B cell (primary cell): Measurements from ENCODE around the gene ATP1B3. TPM values are rescaled to one million over a fixed set of nuclear protein-coding genes. Genes with fewer than 3 reads are reported as not detected.

Experiments used
- ATAC-seq: fragments of 200-7000 bp; cut with Tn5 transposase; one replicate; pipeline ENCODE4 v1.10.0; 2021; ENCODE audit warnings: low read depth, mild to moderate bottlenecking, moderate number of reproducible peaks, moderate library complexity
- CTCF ChIA-PET: fragments of 350-600 bp; sonication (Branson Sonifier 250); formaldehyde crosslinking; loops from one replicate; lab custom pipeline; 2021; ENCODE audit warnings: antibody characterized with exemption, inconsistent platforms; lab: Charles Lee
- POLR2A ChIA-PET: fragments of 350-600 bp; sonication (Branson Sonifier 250); formaldehyde crosslinking; loops from one replicate; lab custom pipeline; 2021; ENCODE audit warnings: antibody characterized with exemption; lab: Charles Lee
- DNase-seq: peaks from one replicate; pipeline ENCODE4 v3.0.0; 2013
- H2AFZ ChIP-seq: 2 replicates; pipeline ENCODE4 v1.6.1; 2012; ENCODE audit warnings: mild to moderate bottlenecking, low read depth, low read length; ENCODE audit not compliant: insufficient read depth, poor library complexity, severe bottlenecking
- H3K27ac ChIP-seq, 2 donors: 1 replicate in 1 of 2; 2 replicates in 1 of 2; pipeline ENCODE4 v1.5.1; 2012 to 2013; ENCODE audit warnings: low read length in 2 of 2, mild to moderate bottlenecking in 2 of 2, moderate library complexity in 1 of 2
- H3K27me3 ChIP-seq, 4 experiments: fragments of 200-600 bp in 1 of 4; sonication (generic) in 1 of 4; replicated peaks in 1 of 4; 1 replicate in 2 of 4; 2 replicates in 2 of 4; pipeline versions ENCODE4 v1.6.1 to v1.7.0; 2013 to 2016; ENCODE audit warnings: low read length in 3 of 4, mild to moderate bottlenecking in 2 of 4, mixed read lengths in 1 of 4, moderate library complexity in 1 of 4; ENCODE audit not compliant: insufficient read depth in 4 of 4, control insufficient read depth in 3 of 4; ENCODE audit errors: control extremely low read depth in 1 of 4
- H3K36me3 ChIP-seq, 2 experiments: replicated peaks in 1 of 2; 1 replicate in 1 of 2; 2 replicates in 1 of 2; pipeline versions ENCODE4 v1.6.1 to v1.7.1; 2013; ENCODE audit warnings: low read length in 1 of 2; ENCODE audit not compliant: insufficient read depth in 2 of 2, control insufficient read depth in 1 of 2; ENCODE audit errors: control extremely low read depth in 1 of 2, extremely low read depth in 1 of 2
- H3K4me1 ChIP-seq, 2 donors: fragments of 200-600 bp in 1 of 2; sonication (generic) in 1 of 2; 1 replicate in 1 of 2; 2 replicates in 1 of 2; pipeline versions ENCODE4 v1.5.1 to v1.6.1; 2013 to 2017; ENCODE audit warnings: low read length in 2 of 2; ENCODE audit not compliant: control insufficient read depth in 2 of 2, insufficient read depth in 2 of 2
- H3K4me2 ChIP-seq: replicated peaks from 2 replicates; pipeline ENCODE3; 2012; ENCODE audit warnings: mild to moderate bottlenecking, low read depth, low read length; ENCODE audit not compliant: poor library complexity, severe bottlenecking
- H3K4me3 ChIP-seq, 5 experiments: fragments of 200-600 bp in 1 of 5; sonication (generic) in 1 of 5; 1 replicate in 3 of 5; 2 replicates in 2 of 5; pipeline versions ENCODE4 v1.5.1 to v1.7.0; 2011 to 2016; ENCODE audit warnings: low read length in 4 of 5, mild to moderate bottlenecking in 4 of 5, low read depth in 2 of 5, control low read depth in 1 of 5, moderate library complexity in 1 of 5; ENCODE audit not compliant: insufficient read depth in 1 of 5; ENCODE audit errors: control extremely low read depth in 1 of 5, extremely low read depth in 1 of 5
- H3K79me2 ChIP-seq: fragments of 200-600 bp; sonication (generic); one replicate; pipeline ENCODE4 v1.6.0; 2016; ENCODE audit warnings: low read length; ENCODE audit not compliant: control insufficient read depth, insufficient read depth
- H3K9ac ChIP-seq: fragments of 200-600 bp; sonication (generic); 2 replicates; pipeline ENCODE4 v1.6.1; 2017; ENCODE audit warnings: mild to moderate bottlenecking, low read length, moderate library complexity
- H3K9me3 ChIP-seq, 3 donors: one replicate each; pipeline versions ENCODE4 v1.6.1 to v1.7.1; 2013; ENCODE audit warnings: low read length in 2 of 3; ENCODE audit not compliant: control insufficient read depth in 2 of 3, insufficient read depth in 1 of 3; ENCODE audit errors: control extremely low read depth in 1 of 3
- H4K20me1 ChIP-seq: 2 replicates; pipeline ENCODE4 v1.6.0; 2012; ENCODE audit warnings: mild to moderate bottlenecking, low read length; ENCODE audit not compliant: insufficient read depth, control insufficient read depth, poor library complexity, severe bottlenecking
- H3K27ac Mint-ChIP-seq: one replicate; pipeline ENCODE4 v1.8.0; 2021; ENCODE audit warnings: mixed read lengths
- H3K27me3 Mint-ChIP-seq: one replicate; pipeline ENCODE4 v1.8.0; 2021; ENCODE audit warnings: mixed read lengths
- H3K4me1 Mint-ChIP-seq: one replicate; pipeline ENCODE4 v1.8.0; 2021; ENCODE audit warnings: mixed read lengths
- H3K4me3 Mint-ChIP-seq: one replicate; pipeline ENCODE4 v1.8.0; 2021; ENCODE audit warnings: mixed read lengths
- H3K9me3 Mint-ChIP-seq: one replicate; pipeline ENCODE4 v1.8.0; 2022; ENCODE audit warnings: mixed read lengths; ENCODE audit not compliant: insufficient read depth
- CTCF ChIP-seq: fragments of 200-600 bp; IDR thresholded peaks from one replicate; pipeline ENCODE4 v1.8.0; 2022; ENCODE audit warnings: antibody characterized with exemption, mild to moderate bottlenecking
- EZH2 ChIP-seq: IDR thresholded peaks from 2 replicates; pipeline ENCODE4 v1.6.1; 2012; ENCODE audit warnings: borderline replicate concordance, low read depth, mild to moderate bottlenecking, moderate library complexity, low read length; ENCODE audit not compliant: insufficient read depth, poor library complexity, severe bottlenecking
- WGBS: methylation state at CpG from one replicate; pipeline ENCODE4 v1.1.5; 2013; ENCODE audit warnings: missing lambda C conversion rate; ENCODE audit not compliant: insufficient coverage; 5-methylcytosine and 5-hydroxymethylcytosine counted together
- intact Hi-C: fragments of 100-400 bp; cut with micrococcal nuclease; formaldehyde crosslinking; loops from one replicate; pipeline ENCODE4 v1.10.0; 2022
- polyA plus RNA-seq: library from polyadenylated mRNA; depleted of rRNA; stranded (reverse); fragments of >200 nt; gene quantifications from 2 replicates; pipeline ENCODE4 v1.2.3, GENCODE V29; 2012
- total RNA-seq, 2 donors: library from RNA; stranded (reverse); fragments of 120-200 nt in 1 of 2; gene quantifications; 1 replicate in 1 of 2; 2 replicates in 1 of 2; pipeline versions ENCODE4 v1.2.3 to v1.2.4, GENCODE V29; 2013 to 2022

Gene ATP1B3
- total and polyA plus RNA-seq, 2 donors (not counting 1 experiment from before 2014, with no cell fraction given), result 20.7 to 28.8 TPM

- H4K20me1 ChIP-seq, result no peaks in the 10 kb centered on the region
- CTCF ChIA-PET, result no interaction called here
Observed at GRCh38 chr3:141898908-141899307, 22.5 kb downstream of the ATP1B3 start.

DNA sequence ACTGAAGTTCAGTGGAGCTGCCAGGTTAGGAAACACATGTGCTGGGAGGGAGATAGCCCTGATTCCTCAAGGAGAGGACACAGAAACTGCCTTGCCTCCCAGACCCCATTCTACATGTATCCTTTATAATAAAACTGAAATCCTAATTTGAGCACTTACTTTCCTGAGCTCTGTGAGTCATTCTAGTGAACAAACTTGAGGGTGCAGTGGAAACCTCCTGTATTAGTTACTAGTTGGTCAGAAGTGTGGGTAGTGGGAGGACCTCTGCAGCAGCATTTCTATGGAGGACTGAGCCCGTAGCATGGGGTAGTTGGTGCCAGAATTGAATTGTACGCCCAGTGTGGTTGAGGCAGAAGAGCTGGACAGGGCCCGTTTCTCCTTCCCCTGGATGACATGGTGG is 23.9 kb downstream of the ATP1B3 start:
- peaks cover 8% of the 10 kb centered on the region for H3K9me3 Mint-ChIP-seq
- Histone ChIP-seq H3K27me3 (no peaks in the 10 kb centered on the region), H3K79me2 (peaks cover 17% of the 10 kb centered on the region), H3K4me2 (no peak overlapping the region), H3K9me3 (peaks cover 0 to 16% (median 9%) of the 10 kb centered on the region in 3 donors), H3K4me1 (peaks cover 6 to 7% of the 10 kb centered on the region in 2 donors), H3K4me3 (no peak overlapping the region), H3K9ac (no peak overlapping the region), H3K36me3 (peaks cover 0 to 4% of the 10 kb centered on the region in 2 experiments), H3K27ac (no peak overlapping the region), H2AFZ (no peak overlapping the region), H4K20me1 (no peaks in the 10 kb centered on the region)
- ATAC-seq, result no peak
- WGBS, result 94% methylated on average over 3 of the region's 3 CpGs
- TF ChIP-seq EZH2, result no peak
- no peak for TF ChIP-seq CTCF
- no peaks in the 10 kb centered on the region for H3K27me3 Mint-ChIP-seq
- ChIA-PET POLR2A (interaction anchor here (0.7 kb wide), 1 partner anchor 21 kb away, joined by 3 read pairs; no protein-coding TSS in a partner anchor), CTCF (interaction anchor here (0.8 to 1.1 kb wide), 2 partner anchors 12 to 14 kb away, joined by 3 to 4 read pairs; no protein-coding TSS in a partner anchor)
- H3K4me1 Mint-ChIP-seq, result peaks cover 12% of the 10 kb centered on the region
- no peak overlapping the region for H3K4me3 Mint-ChIP-seq
- DNase-seq, result no peak
- intact Hi-C loops, result no loop called here
- H3K27ac Mint-ChIP-seq, result no peak overlapping the region

More at GRCh38 chr3:141898908-141899307, 22.5 kb downstream of the ATP1B3 start:
- Mint-ChIP-seq H3K27me3 (no peaks in the 10 kb centered on the region), H3K27ac (no peak overlapping the region), H3K4me1 (peaks cover 12% of the 10 kb centered on the region), H3K4me3 (no peak overlapping the region), H3K9me3 (peaks cover 8% of the 10 kb centered on the region)
- peaks cover 6 to 7% of the 10 kb centered on the region in 2 donors for H3K4me1 ChIP-seq
- peaks cover 0 to 16% (median 9%) of the 10 kb centered on the region in 3 donors for H3K9me3 ChIP-seq
- no peak overlapping the region for H2AFZ ChIP-seq
- peaks cover 18% of the 10 kb centered on the region for H3K79me2 ChIP-seq
- ATAC-seq (no peak), DNase-seq (no peak)
- POLR2A ChIA-PET, result no interaction called here
- WGBS, result no CpG with 5 or more reads among the region's 1 CpG
- TF ChIP-seq EZH2 (no peak), CTCF (no peak)
- peaks cover 0 to 1% of the 10 kb centered on the region in 2 experiments for H3K36me3 ChIP-seq
- no peak overlapping the region for H3K27ac ChIP-seq
- H3K27me3 ChIP-seq, result no peaks in the 10 kb centered on the region
- H3K9ac ChIP-seq, result no peak overlapping the region
- intact Hi-C loops, result no loop called here
- H3K4me2 ChIP-seq, result no peak overlapping the region
- H3K4me3 ChIP-seq, result no peak overlapping the region
